ENCODE measurements around the gene GSDME. TPM values are rescaled to one million over a fixed set of nuclear protein-coding genes. Genes with fewer than 3 reads are reported as not detected.

The GSDME gene
- total RNA-seq, 1 donor from 2014 or later = 31.8 TPM

- DNase-seq (ENCODE audit: low spot score) = no peak
These were observed 16.4 kb upstream of the GSDME start for GRCh38 chr7:24773646-24774045.

DNA sequence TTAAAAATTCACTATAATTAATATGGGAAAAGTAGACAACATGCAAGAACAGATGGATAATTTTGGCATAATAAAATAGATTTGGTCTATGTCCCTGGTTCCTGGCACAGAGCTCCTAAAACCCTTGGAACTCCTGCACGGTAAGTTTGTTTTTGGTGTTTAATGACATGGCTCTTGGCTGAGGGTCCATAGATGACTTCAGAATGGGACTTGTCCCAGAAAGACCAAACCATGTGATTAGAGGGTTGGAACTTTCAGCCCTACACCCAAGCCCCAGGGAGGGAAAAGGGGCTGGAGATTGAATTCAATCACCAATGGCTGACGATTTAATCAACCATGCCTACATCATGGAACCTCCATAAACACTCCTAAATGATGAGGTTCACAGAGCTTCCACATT, 12.6 kb upstream of the GSDME start:
- no peak for DNase-seq (ENCODE audit: low spot score)

- DNase-seq (ENCODE audit: low spot score) = no peak
These were observed 12.0 kb upstream of the GSDME start for GRCh38 chr7:24769014-24769830.

DNA sequence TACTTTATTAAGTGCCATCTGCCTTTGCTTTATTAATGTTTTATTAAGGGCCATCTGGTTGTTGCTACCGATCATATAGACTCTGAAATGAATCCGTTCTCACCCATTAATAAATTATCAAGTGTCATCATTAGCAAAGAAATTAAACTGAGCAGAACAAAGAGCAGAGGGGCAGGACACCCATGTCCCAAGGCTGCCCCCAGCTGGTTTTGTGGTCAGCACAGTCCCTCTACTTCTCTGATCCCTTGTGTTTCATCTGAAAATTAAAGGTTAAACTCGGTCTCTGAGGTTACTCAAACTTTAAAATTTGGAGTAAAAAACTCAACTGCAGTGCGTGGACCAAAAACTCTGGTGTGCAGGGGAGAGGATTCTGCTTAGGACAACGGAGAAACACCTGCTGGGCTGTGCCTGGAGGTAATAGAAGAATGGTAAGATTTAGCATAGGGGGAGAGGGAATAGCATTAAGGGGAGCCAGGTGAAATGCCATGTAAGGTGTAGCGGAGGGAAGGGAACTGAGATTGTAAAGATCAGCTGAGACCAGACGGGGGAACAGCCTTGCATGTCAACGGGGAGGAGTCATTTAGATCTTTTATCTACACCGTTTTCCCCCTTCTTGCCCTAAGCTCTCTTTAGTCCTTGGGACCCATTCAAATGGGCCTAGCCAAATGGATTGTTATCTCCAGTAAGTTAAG, 10.8 kb upstream of the GSDME start:
- no peak for DNase-seq (ENCODE audit: low spot score)

- DNase-seq (ENCODE audit: low spot score) = peak; percentile 32
These were observed 7.9 kb upstream of the GSDME start for GRCh38 chr7:24764972-24765744.

- no peak for DNase-seq (ENCODE audit: low spot score)
These were observed 6.7 kb upstream of the GSDME start for GRCh38 chr7:24764011-24764410.

DNA sequence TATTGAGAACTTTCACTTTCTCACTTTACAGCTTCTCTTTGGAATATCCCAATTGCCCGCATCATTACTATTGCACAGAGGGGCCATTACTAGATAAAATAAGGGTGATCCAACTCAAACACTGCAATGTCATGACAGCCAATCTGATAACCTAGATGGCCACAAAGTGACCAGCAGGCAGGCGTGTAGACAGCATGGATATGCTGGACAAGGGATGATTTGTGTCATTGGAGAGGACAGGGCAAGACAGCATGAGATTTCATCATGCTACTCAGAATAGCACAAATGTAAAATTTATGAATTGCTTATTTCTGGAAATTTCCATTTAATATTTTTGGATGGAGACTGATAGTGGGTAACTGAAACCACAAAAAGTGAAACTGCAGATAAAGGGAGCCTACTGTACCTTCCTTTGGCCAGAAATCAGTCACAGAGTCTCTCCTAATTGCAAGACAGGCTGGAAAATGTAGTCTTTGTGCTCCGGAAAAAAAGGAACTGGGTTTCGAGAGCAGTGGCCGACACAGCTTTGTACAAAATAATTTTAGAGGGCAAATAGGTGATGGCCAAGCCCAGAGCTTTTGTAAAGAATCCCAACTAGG, 6.1 kb upstream of the GSDME start:
- no peak for DNase-seq (ENCODE audit: low spot score)

DNA sequence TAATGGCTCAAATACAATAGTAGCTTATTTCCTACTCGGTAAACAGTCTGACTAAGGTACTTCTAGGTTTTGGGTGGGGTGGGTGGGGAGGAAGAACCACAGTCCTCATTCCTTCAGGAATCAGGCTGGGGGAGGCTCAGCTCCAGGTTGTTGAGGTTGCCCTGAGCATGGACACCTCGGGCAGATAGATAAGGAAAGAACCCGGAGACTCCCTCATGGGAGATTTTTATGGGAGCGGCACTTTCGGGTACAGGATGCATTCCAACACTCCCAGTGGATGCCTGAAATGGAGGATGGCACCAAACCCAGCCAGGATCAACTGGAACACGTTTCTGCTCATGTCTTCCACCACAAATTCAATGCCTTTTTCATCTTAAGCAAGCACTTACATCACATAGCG, 5.5 kb upstream of the GSDME start:
- no peak for DNase-seq (ENCODE audit: low spot score)

- DNase-seq (ENCODE audit: low spot score) = no peak
These were observed 3.7 kb upstream of the GSDME start for GRCh38 chr7:24760968-24761367.

DNA sequence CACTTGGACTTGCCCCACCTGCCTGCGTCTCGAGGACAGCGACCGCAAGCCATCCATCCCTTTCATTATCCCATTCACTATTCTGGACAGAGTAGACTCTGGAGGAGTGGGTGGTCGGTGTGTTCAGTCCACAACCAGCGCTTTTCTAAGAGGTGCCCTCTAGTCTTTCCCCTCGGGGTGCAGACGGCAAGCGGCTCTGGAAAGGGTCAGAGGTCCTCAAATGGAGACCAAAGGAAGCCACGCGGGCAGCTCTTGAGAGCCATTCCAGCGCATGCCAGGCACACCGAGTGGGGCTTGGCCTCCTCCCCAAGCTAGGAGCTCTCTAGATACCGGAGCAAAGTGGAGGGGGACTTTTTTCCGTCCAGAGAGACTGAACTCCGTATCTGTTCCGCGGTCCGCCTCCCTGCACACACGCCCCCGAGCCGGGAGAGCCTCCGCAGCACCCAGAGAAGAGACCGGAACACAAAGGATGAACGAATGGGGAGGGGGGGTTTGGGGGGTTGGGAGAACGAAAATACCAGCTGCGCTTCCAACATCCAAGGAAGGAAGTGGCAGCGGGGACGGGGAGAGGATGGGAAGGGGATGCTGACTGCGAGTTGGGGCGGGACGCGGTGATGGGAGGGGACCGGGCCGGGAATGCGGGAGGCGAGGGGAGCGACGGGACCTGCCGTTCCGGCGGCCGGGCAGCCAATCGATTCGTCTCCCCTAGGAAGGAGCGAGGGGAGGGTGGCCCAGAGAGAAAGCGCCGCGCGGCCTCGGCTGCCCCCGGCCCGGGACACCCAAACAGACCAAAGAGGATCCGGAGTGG, 515 bp downstream of the GSDME start:
- DNase-seq (ENCODE audit: low spot score) = peak; percentile 69

DNA sequence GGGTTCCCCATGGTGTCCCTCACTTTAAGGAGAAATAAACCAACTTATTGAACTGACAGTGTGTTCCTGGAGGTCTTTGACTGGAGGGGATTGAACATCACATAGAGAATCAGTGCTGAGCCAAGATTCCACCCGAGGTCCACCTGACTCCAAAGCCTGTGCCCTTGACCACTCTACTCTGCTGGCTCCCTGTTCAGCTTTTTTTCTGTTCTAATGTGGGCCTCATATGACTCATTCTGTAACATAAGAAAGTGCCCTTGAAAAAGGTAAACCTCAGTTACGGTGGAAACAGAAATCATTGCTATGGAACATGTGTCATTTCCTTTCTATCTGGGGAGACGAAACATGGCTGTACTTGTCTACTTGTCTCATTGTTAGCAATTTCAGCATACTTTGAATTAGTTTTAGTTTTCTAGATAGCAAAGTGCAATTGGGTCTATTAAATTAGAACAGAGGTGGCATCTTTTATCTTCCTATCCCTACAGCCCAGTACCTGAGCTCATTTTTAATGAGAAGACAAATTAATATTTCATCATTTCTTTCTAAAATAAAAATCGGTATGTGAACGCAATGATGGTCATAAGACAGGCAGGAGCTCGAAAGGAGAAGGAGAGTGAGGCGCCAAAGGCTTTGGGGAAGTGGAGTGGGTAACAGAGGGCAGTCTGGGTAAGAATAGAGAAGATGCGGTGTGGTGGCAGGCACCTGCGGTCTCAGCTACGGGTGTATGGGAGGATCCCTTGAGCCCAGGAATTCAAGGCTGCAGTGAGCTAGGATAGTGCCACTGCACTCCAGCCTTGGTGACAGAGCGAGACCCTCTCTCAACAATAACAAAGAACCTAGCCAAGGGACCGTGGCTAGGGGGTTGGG, 1.5 kb downstream of the GSDME start:
- DNase-seq (ENCODE audit: low spot score) = peak; percentile 18

DNA sequence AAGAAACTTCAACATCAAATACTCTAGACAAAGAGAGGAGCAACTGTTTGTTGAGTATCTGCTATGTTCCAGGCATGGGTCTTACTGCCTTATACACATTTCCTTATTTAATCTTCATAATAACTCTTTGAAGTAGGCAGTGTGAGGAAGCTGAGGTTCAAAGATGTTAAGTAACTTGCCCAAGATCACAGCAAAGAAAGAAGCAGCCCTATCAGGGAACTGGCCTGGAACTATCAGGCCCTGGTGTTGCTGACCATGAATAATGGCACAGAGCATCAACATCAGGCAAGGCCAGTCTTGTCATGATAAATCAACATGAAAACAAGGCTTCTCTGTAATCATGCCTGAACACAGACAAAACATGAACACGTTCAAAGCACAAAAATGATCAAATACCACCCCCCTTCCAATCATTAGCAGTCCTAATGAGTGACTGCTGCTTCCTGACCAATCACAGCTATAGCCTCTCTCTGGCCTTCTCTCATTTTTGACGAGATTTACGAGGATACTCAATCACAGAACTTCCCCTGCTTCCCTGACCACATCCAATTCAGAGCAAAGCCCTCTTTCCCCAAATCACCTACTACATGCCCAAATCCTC, 2.3 kb downstream of the GSDME start:
- DNase-seq (ENCODE audit: low spot score) = no peak

- DNase-seq (ENCODE audit: low spot score) = no peak
These were observed 5.0 kb downstream of the GSDME start for GRCh38 chr7:24752073-24752800.

GRCh38 chr7:24751484-24751883, 5.8 kb downstream of the GSDME start:
- DNase-seq (ENCODE audit: low spot score) = no peak

DNA sequence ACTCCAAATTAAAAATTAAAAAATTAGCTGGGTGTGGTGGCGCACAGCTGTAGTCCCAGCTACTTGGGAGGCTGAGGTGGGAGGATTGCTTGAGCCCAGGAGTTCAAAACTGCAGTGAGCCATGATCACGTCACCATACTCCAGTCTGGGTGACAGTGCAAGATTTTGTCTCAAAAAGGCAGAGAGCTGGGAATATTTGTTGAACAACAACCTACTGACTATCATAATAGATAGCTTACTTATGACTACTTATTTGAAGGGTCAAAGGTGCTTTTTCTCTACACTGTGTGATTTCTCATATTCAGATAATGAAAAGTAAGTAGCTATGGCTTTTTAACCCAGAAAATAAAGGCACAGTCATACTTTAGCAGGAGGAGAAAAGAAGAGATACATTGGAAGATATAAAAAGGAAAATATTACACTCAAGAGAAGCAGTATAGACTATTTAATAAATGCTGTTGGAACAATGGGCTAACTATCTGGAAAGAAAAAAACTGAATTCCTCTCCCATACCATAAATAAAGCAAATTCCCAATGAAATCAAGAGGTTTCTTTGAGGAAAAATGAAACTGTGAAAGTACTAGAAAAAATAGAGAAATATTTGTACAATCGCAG, 6.7 kb downstream of the GSDME start:
- no peak for DNase-seq (ENCODE audit: low spot score)

DNA sequence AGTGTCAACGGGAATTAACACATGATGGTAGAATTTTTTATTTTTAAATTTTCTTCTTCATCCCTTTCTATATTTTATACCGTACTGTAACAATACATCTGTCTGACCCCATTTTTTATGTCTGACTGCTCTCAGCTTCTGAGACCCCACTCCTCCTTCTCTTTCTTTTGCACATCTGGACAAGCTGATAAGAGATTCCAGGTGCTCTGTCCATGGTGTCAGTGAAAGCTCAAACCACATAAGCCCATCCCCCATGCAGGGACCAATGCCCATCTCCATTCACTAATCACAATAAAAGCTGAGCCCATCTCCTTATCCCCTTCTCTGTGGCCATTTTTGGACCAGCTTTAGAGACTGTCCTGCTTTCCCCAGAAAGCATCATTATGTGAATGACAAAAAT, 8.7 kb downstream of the GSDME start:
- no peak for DNase-seq (ENCODE audit: low spot score)

- no peak for DNase-seq (ENCODE audit: low spot score)
These were observed 11.9 kb downstream of the GSDME start for GRCh38 chr7:24745355-24745754.

GRCh38 chr7:24743471-24743870, 13.8 kb downstream of the GSDME start:
- DNase-seq (ENCODE audit: low spot score) = no peak

Measured in umbilical cord (tissue), 2 donors.